NCI-H2227 (cell line): Measurements from ENCODE around the gene IDNK.

Experiments used
- DNase-seq: peaks from one replicate; lab custom pipeline; 2025; ENCODE audit not compliant: unreplicated experiment; lab: John Stamatoyannopoulos, UW

IDNK gene

DNA sequence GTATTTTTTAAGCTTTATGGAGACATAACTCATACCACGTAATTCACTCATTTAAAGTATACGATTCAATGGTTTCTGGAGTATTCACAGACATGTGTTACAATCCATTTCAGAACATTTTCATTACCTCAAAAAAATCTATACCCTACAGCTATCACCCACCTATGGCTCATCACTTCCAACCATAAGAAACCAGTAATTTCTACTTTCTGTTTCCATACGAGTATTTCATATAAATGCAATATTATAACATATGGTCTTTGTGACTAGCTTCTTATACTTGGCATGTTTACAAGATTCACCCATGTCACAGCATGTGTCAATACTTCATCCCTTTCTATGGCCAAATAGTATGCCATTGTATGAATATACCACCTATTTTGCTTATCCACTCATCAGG is 66.0 kb downstream of the IDNK start:
- no peak for DNase-seq

- DNase-seq, result no peak
These were observed 68.5 kb downstream of the IDNK start for GRCh38 chr9:83691492-83691891.
